NOMO-1 treated with dmso at 0.1 percent for 144 hours (cell line): ENCODE results near the gene TMEM203.

Experiments used
- DNase-seq: peaks from one replicate; lab custom pipeline; 2025; ENCODE audit not compliant: unreplicated experiment; lab: John Stamatoyannopoulos, UW

TMEM203 gene

DNA sequence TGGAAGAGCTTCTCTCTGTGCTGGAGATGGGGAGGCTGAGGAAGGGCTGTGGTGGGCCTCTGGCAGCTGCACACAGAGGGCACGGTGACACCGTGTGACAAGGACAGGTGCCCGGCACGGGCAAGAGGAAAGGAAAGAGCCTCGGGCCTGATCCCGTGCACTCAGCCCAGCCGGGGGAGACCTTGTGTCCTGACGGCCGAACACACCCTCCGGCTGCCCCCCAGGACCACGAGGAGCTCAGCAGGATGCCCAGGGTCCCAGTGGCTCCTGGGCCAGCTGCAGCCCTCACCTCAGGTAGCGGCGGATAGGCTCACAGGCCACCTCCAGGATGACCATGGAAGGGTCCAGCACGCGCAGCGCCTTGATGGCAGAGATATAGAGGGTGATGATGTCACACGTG is 22.6 kb downstream of the TMEM203 start:
- no peak for DNase-seq

DNA sequence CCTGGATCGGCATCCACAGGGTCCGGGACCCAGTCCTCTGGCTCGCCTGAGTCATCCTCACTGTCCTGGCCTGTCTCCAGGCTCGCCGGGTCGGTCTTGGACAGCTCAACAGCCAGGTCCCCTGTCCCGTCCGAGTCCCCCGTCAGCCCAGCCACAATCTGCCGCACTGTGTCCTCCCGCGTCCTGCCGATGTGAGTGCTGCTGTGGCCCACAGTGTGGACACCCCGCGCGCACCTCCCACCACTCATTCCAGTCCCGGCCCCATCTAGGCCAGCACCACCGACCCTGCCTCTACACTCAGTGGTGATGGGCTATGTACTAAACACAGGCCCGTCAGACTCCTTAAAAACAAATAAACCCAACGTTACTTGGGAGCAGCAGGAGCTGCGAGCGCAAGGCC is 23.8 kb downstream of the TMEM203 start:
- no peak for DNase-seq

DNA sequence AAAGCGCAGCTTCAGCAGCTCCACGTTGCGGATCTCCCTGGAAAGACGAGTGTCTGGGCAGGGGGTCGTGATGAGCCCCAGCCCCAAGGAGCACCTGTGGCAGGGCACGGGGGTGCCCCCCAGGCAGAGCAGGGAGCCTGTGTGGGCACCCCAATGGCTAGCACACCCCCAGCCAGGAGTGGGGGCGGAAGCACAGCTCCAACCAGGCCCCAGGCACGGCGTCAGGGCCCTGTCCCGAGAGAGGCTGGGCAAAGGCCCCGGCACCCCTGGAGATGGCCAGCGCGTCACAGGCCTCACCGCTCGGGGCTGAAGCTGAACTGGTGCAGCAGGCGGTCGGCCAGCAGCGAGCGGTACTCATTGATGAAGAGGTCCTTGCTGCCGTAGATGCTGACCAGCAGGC is 25.0 kb downstream of the TMEM203 start:
- no peak for DNase-seq

DNA sequence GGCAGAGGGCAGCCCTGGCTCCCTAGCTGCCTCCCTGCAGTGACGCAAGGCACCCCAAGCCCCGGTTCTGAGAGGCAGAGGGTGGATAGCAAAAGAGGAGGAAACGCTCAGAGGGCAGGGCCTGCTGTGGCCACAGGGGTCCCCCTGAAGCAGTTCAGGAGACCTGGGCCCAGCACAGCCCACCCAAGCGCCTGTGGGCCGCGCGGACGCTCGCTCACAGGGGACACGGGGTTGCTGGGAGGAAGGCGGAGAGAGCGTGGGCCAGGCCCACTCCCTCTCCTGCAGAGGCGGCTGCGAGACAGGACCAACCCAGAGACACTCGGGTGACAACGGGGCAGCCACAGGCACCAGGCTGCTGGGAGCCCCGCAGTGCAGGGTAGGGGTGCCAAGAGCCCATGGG is 25.7 kb downstream of the TMEM203 start:
- DNase-seq, result no peak

DNA sequence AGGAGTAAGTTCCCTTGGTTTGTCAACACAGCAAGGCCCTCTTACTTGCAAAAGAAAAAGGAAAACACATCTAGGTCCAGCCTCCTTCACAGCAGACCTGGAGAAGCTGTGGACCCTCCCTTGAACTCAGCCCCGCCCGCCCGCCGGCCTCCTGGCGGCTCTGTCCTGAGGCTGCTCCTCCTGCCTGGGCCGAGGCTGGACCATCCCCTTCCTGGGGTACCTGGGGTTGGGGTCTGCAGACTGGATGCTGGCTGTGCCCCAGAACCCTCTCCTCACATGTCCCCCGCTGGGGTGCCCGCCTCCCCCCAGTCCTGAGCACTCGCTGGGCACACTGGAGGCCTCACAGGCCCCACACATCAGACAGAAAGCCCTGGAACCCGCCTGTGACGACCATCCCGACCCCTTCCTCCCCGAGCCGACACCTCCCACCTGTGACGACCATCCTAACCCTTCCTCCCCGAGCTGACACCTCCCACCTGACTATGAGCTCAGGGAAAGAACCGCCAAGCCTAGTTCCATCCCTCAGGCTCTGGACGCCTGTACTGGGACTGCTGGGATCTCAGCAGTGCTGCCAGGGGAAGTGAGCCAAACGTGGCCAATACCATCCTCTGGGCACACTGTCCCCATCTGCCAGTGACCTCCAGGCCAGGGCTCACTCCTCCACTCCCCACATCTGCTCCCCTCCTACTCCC is 26.4 kb downstream of the TMEM203 start:
- DNase-seq, result no peak

DNA sequence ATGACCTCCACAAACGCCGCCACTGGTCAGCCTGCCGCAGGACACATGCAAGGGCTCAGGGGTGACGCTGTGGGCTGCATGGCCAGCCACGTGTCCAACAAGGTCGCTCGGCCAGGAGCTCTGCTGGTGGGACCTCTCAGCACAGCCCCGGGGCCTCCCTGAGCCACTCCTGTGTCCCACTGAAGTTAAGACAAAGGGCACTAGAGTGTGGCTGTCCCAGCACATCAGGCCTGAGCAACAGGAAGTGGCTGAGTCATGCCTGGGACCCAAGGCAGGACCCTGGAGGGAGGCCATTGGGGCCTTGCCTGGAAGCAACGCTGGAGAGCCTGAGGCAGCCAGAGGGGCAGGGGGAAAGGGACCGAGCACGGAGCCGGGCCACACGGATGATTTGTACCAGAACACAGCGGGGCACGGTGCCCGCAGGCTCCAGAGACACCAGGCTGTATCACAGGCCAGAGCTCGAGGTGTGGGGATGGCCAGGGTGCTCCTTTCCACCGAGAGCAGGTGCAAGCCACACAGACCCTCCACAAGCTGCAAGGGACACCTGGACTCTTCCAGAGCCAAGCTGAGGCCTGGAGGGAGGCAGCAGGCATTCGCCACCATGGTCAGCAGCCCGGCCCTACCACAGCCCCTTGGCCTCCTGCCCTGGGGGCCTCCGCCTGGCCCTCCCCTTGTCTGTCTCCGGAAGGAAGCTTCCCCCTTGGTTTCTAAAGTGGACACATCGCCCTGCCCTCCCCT is 27.1 kb downstream of the TMEM203 start:
- no peak for DNase-seq

DNA sequence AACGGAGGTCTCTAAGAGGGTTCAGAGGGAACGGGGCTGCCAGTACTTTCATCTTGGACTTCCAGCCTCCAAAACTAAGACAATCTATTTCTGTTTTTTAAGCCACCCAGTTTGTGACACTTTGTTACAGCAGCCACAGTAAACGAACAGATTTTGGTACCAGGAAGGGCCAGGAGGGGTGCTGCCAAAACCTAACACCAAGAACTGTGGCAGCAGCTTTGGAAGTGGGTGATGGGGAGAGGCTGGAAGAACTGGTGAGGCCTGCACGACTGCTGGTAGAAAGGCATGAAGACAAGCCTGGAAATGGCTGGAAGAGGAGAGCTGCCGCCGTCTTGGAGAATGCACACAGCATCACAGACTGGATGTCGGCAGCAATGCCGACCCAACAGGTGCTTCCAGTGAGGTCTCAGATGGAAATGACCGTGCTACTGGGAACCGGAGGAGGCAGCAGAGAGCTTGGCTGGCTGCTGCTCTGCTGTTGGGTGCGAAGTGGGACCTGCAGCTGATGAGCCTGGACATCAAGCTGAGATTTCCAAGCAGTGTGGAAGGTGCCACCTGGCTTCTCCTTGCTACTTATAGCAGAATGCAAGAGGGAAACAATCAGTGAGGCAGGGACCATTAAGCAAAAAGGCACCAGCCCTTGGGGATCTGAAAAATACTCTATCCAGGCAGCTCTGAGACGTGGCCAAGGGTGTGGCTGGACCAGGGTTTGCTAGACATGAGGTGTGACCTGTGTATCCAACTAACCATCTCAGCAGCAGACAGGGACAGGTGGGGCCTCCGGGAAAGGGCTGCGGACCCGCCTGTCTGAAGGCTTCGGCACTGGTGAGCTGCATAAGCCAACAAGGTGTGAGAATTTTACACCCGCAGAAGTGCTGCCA is 28.9 kb downstream of the TMEM203 start:
- DNase-seq, result no peak

DNA sequence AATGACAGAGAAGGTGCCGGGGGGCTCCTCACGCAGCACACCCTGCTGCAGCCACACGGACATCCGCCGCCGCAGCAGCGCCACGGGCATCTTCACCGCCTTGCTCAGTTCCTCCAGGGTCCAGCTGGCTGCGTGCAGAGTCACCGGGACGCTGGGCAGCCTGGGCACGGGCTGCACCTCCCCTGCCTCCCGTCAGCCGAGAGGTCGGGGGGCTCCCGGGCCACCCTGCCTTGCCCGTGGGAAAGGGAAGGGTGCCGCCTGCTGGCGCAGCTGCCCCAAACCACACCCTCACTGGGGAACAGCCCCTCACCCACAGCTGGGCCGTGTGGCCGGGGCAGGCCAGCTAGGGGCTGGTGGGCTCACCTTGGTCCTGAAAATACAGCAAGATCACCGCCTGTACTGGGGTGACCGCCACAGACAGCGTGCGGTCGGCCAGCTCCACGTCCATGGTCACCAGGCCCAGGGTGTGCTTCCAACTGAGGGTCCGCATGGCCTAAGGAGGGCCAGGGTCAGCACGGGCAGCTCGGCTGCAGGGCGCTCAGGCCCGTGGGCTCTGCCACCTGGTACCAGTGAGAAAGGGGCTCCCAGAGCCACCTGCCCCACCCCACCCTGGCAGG is 30.0 kb downstream of the TMEM203 start:
- DNase-seq, result no peak

DNA sequence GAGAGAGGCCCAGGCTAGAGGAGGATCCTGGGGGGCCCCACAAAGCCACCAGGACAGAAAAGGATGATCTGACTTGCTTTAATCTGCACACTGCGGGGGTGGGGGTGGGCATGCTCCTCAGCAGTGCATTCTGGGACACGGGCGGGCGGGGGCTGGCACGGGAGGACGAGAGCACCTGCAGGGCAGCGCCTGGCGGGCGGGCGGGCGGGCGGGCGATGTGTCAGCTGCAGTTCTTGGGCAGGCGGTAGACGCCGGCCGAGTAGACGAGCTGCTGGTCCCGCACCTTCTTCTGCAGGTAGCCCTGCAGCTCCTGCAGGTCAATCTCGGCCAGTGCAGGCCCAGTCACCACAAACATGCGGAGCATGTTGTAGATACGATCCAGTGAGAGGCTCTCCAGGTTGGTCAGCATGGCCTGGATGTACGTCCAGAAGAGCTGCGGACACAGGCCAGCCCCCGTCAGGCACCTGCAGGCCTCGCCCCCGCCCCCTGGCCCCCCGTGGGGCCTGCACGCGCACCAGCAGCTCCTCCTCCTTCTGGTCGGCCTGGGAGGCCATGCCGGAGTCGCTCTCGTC is 30.6 kb downstream of the TMEM203 start:
- no peak for DNase-seq

DNA sequence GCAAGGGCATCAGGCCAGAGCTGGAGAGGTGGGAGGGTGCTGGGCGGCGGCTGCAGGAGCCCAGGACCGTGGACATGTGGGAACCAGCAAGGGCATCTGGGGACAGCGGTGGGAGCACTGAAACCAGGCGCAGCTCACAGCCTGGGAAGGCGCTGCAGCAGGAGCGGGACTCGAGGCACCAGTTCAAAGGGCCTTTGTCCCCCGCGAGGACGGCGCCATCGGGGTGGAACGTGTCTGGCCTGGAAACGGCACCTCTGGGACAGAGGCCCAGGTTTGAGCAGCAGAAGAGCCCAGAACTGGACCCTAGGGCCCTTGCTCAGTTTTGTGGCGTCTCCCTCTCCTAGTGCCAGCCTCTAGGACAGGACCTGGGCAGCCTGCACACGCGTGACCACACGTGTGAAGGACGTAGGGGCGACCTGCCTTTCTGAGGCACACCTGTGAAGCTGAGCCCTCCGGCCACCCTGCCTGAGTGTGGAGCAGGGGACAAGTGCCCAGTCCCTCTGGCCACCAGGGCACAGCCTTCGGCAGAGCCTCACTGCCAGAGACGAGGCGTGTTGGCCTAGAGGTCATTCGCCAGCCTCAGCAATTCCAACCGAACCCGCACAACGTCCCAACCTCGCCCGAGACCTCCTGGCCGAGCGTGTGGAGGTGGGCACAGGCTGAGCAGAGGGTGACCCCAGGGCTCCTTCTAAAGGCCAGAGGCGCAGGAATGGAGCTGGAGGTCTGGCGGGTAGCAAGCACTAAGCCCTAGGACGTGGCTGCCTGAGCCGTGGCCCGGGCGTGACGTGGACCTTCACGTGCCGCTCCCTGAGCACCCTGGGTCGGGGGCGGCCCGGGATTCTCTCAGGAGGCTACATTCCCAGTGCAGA is 31.4 kb downstream of the TMEM203 start:
- DNase-seq, result no peak

DNA sequence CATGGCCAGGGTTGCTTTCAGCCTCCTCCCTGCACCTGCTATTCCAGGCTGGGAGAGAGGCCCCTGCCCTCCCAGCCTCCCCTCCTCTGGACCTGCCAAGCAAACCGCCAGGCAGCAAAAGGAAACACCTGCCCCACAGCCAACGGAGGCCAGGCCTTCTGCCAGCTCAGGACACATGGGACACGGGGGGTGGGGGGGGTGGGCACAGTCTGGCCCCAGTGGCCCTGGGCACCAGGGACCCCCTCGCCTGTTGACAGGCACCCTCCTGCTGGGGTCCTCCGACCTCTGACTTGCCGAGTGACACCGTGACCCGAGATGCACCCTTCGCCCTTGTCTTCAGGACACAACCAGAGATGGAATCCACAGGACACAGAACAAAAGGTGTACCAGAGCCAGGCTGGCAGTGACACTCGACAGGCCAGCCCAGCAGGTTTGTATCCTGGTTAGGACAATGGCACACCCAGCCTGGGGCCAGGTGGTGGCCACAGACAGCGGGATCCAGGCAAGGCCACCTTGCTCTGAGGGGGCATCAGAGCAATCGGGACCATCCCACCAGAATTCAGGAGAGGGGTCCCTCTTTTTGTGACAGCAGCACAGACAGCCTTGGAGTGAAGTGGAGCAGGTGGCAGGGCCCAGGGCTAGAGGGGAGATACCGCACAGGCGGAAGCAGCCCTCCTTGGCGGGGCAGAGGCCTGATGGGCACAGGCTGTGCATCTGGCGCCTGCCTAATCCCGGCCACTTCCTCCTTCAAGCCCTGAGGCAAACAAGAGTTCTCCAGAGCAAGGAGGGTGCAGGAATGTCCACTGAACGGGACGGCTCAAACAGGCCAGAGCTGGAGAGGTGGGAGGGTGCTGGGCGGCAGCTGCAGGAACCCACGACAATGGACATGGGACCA is 32.3 kb downstream of the TMEM203 start:
- DNase-seq, result no peak

DNA sequence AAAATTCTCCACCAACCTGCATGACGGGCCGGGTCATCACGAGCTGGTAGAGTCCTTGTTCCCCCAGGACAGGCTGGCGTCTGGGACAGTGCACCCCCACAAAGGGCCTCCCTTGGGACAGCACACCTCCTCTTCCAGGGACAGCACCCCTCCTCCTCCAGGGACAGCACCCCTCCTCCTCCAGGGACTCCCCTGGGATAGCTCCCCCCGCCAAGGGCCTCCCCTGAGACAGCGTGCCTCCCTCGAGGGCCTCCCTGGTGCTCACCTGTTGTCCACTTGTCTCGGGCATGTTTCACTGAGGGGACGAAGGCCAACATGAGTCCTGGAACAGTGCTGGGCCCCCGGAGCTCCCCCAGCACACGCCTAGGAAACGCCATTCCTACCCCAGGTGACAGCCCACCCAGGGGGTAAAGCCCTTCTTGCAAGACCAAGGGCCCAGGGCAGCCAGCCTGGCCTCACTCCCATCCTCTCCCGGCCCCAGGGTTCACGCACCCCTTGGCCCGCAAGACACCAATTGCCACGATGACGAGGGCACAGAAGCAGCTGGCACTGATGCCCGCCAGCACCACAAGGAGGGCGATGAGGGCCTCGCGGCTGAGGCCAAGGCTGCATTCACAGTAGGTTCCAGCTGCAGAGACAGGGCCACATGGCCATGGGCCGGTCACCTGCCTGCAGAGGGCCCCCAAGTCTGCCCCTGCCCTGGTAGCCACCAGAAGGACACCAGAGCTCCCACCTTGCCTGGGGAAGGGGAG is 34.1 kb downstream of the TMEM203 start:
- DNase-seq, result no peak

DNA sequence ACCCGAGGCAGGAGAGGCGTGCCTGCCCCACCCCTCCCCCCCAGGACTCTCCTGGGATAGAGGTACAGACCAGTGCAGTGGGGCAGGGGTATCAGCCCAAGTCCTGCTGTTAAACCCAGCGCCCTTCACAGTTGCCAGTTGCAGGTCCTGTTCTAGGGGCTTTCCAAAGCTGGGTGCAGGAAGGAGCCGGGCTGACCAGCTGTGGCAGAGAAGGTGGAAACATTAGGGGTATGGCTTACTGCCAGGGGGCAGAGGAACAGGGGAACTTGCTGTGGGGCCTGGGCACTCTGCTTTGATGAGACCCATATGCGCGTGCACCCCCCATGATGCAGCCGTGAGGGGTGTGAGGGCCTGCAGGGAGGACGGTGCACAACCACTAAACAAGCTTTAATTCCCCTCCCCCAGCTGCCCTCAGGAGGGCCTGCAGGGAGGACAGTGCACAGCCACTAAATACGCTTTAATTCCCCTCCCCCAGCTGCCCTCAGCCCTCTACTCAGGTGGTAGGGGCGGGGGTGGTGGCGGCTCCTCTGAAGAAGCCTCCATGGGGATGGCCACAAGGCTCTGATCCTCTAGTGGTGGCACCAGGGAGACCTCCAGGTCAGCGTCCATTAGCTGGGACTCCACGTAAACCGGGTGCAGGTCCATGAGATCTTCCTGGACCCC is 34.8 kb downstream of the TMEM203 start:
- DNase-seq, result no peak

DNA sequence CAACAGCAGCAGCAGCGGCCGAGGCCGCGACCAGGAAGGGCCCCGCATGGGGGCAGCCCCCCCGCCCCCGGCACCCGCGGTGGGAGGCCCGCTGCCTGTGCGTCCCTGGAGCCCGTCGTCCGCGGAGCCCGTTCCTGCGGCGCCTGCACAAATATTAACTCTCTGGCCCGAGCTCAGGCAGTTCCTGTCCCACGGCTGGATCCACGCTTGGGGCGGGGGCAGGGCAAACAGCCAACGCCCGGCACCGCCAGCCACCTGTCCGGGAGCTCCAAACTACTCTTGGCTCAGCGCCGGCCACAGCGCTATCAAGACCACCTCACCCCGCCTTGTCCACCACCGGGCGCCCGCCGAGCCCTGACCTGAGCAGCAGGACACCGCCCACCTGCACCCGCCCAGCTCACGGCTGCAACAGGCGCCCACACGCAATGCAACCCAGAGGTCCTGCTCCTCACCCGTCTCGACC is 35.5 kb downstream of the TMEM203 start, which contains the start of gene LRRC26:
Gene LRRC26, minus strand, starts transcription at position 156 of the 463 bp plus-strand sequence. Its CDS starts 108 bp downstream, at position 48.
- DNase-seq, result no peak

DNA sequence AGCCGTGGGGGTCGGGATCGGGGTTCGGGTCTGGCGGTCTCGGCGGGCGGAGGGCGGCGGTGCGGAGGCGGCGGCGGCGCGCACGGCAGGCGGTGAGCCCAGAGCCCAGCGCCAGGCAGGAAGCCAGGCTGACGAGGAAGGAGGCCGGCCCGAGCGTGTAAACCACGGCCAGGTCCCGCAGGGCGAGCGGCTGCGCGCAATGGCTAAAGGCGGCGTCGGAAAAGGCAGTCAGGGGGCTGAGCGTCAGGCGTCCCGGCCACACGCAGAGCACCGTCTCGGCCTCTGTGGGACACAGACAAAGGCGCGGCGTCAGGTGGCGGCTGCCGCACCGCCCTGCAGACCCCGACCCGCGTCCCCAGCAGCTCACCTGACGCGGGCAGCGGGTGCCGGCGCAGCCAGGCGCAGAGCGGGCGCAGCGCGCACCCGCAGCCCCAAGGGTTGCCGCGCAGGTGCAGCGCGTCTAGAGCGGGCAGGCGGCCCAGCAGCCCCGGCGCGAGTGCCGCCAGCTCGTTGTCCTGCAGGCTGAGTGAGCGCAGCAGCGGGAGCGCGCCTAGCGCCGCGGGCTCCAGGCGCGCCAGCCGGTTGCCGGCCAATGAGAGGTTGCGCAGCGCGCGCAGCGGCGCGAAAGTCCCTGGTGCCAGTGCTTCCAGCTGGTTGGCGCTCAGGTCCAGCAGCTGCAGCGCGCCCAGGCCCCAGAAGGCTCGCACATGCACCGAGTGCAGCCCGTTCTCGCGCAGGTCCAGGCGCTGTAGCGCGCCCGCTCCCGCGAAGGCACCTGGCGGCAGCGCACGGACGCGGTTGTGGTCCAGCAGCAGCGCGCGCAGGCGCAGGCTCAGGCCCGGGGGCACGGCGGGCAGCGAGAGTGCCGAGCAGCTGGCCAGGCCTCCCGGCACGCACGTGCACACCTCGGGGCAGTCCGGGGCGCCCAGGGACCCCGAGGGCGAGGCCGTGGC is 36.3 kb downstream of the TMEM203 start:
- DNase-seq, result peak; percentile 53

DNA sequence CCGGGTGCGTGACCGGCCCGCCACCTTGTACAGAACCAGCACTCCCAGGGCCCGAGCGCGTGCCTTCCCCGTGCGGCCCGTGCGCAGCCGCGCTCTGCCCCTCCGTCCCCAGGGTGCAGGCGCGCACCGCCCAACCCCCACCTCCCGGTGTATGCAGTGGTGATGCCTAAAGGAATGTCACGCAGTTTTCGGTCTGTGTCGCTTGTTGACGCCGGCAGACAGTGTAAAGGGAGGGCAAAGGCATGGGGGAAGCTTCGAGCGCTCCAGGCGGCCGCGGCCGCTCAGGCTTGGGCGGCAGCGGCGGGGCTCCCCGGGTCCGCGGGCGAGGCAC is 36.9 kb downstream of the TMEM203 start:
- no peak for DNase-seq
